Activated CD4-positive, alpha-beta T cell treated with anti-CD3 and anti-CD28 coated beads, Interleukin-2, Interleukin-6, amounts not matched to agents 100 ng/mL and 50 ng/mL, durations not matched to agents 16 hours and 8 hours (primary cell): ENCODE results near the gene MTARC2.
"Not testable (repeated sequence)": the region's sequence is repeated elsewhere in the genome, so short reads cannot be mapped to it uniquely, and the experiment has no call there.

Experiments used
- DNase-seq: peaks from one replicate; pipeline ENCODE4 v3.0.0-alpha.2; 2020

MTARC2 gene

GRCh38 chr1:220733086-220733601 lies 15.0 kb upstream of the MTARC2 start:
- DNase-seq, result peak; percentile 84

GRCh38 chr1:220734571-220735326 lies 13.4 kb upstream of the MTARC2 start:
- no peak for DNase-seq

- not testable (repeated sequence) for DNase-seq
Observed at GRCh38 chr1:220736283-220736682, 11.8 kb upstream of the MTARC2 start.

- DNase-seq, result no peak
Observed at GRCh38 chr1:220741349-220741748, 6.8 kb upstream of the MTARC2 start.

GRCh38 chr1:220741825-220742224 lies 6.3 kb upstream of the MTARC2 start:
- DNase-seq, result no peak

GRCh38 chr1:220742520-220742919 lies 5.6 kb upstream of the MTARC2 start:
- no peak for DNase-seq

GRCh38 chr1:220746851-220747250 lies 1.3 kb upstream of the MTARC2 start:
- DNase-seq, result no peak

GRCh38 chr1:220747437-220748088 lies 559 bp upstream of the MTARC2 start:
- DNase-seq, result no peak

GRCh38 chr1:220748936-220749335 lies 814 bp downstream of the MTARC2 start:
- no peak for DNase-seq

GRCh38 chr1:220750131-220750515 lies 2.0 kb downstream of the MTARC2 start:
- DNase-seq, result no peak

GRCh38 chr1:220751111-220751510 lies 3.0 kb downstream of the MTARC2 start:
- DNase-seq, result no peak

GRCh38 chr1:220754212-220754917 lies 6.2 kb downstream of the MTARC2 start:
- DNase-seq, result no peak

GRCh38 chr1:220754918-220755295 lies 6.8 kb downstream of the MTARC2 start:
- no peak for DNase-seq

GRCh38 chr1:220755309-220755708 lies 7.2 kb downstream of the MTARC2 start:
- DNase-seq, result no peak

- DNase-seq, result no peak
Observed at GRCh38 chr1:220757441-220757840, 9.3 kb downstream of the MTARC2 start.

GRCh38 chr1:220759147-220759546 lies 11.0 kb downstream of the MTARC2 start:
- no peak for DNase-seq

GRCh38 chr1:220761688-220762427 lies 13.7 kb downstream of the MTARC2 start:
- no peak for DNase-seq

GRCh38 chr1:220764757-220765156 lies 16.6 kb downstream of the MTARC2 start:
- DNase-seq, result no peak

GRCh38 chr1:220767312-220768125 lies 19.4 kb downstream of the MTARC2 start:
- no peak for DNase-seq

- DNase-seq, result no peak
Observed at GRCh38 chr1:220768126-220768601, 20.0 kb downstream of the MTARC2 start.

GRCh38 chr1:220769205-220769604 lies 21.1 kb downstream of the MTARC2 start:
- DNase-seq, result no peak
